NCI-H1105 (cell line): Measurements from ENCODE around the gene HOMER3.
A peak's percentile ranks its signal among the peaks of the same experiment; 100 is the strongest.
"Not testable (repeated sequence)": the region's sequence is repeated elsewhere in the genome, so short reads cannot be mapped to it uniquely, and the experiment has no call there.

Experiments used
- DNase-seq: peaks from one replicate; lab custom pipeline; 2025; lab: John Stamatoyannopoulos, UW

Gene HOMER3

DNA sequence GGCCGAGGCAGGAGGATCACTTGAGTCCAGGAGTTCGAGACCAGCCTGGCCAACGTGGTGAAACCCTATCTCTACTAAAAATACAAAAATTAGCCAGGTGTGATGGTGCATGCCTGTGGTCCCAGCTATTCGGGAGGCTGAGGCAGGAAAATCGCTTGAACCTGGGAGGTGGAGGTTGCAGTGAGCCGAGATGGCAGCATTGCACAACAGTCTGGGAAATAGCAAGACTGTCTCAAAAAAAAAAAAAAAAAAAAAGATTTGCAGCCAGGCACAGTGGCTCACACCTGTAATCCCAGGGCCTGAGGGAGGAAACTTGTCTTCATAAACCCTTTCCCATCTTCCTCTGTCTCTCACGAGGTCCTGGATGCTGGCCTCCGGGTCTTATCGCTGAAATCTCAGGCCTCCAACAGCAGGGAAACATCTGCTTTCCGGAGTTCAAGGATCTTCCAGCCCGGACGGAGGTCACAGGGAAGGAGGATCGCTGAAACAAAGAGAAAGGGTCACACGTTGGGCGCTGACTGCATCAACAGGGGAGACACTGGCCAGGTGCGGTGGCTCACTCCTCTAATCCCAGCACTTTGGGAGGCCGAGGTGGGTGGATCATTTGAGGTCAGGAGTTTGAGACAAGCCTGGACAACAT, 11.5 kb upstream of the HOMER3 start:
- DNase-seq = not testable (repeated sequence)

DNA sequence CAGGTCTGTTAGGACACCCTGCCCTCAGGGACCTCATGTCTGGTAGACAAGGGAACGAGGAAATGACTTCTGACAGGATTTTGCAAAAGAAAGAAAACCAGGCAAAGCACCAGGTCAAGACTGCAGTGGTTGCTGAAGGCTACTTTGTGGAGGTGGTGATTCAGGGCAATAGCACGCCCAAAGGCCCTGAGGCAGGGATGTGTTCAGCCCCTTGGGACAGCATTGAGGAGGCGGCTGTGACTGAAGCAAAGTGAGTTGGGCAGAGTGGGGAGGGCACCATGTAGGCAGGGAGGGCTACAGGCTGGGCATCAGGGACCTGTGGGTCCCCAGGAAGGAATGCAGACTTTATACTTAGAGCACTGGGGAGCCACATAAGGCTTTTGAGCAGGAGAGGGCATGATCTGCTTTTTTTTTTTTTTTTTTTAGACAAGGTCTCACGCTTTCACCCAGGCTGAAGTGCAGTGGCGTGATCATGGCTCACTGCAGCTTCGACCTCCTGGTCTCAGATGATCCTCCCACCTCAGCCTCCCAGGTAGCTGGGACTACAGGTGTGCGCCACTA, 10.8 kb upstream of the HOMER3 start:
- DNase-seq = no peak

DNA sequence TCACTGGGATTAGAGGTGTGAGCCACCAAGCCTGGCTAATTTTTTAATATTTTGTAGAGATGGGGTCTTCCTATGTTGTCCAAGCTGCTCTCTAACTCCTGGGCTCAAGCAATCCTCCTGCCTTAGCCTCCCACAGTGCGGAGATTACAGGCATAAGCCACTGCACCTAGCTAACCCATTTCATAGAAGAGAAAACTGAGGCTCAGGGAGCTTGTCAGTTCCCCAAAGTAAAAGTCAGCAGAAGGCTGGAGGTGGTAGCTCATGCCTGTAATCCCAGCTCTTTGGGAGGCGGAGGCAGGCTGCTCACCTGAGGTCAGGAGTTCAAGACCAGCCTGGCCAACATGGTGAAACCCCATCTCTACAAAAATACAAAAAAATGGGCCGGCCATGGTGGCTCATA, 8.8 kb upstream of the HOMER3 start:
- DNase-seq = no peak

DNA sequence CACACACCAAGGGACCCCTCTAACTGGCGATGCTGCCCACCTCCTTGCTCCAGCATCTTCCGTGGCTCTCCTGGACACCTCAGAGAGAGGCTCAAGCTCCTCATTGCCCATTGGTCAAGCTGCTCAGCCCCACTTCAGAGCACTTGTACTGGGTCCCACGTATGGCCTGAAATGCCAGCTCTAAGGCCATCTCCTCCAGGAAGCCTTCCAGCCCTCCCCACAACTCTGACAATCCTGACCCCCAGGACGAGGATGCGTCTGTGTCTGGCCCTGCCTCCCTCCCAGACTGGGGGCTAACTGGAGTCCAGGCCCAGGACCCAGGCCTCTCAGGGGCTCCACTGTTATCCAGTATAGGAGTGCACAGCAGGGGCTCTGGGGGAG, 7.9 kb upstream of the HOMER3 start:
- no peak for DNase-seq

DNA sequence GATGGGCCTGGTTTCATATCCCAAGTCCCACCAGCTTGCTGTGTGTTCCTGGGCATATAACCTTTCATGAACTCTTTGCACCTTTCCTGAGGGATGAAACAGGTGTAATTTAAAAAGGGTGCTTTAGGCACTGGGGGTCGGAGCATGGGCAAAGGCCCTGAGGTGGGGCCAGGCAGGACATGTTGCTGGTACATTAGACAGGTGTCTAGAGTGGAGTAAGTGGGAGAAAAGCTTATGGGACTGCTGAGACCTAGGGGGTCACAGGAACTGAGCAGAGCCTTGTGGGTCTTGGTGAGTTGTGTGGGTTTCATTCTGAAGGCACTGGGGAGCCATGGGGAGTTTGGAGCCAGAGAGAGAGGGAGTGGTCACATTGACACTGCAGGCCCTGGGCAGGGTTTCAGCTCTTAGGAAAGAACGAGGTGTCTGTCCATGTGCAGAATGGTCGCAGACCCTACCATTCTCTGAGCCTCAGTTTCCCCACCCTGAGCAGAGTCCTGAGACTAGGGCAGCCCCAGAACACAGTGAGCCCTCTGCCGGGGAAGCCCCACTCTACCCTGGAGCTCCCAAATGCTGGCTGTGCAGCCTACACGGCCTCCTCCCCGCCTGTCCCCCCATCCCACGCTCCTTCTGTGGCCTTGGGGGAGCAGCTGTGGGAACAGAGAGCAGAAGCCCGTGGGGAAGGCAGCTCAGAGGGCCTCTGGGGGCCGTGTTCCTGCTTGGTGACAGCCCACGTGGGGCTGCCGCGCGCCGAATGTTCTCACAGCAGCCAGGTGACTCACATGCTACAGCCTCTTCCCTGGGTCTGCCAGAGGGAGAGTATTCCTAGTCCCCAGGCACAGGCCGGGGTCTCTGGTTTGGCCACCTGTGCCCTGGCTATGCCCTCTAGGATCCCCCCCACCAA, 7.3 kb upstream of the HOMER3 start:
- DNase-seq = no peak

DNA sequence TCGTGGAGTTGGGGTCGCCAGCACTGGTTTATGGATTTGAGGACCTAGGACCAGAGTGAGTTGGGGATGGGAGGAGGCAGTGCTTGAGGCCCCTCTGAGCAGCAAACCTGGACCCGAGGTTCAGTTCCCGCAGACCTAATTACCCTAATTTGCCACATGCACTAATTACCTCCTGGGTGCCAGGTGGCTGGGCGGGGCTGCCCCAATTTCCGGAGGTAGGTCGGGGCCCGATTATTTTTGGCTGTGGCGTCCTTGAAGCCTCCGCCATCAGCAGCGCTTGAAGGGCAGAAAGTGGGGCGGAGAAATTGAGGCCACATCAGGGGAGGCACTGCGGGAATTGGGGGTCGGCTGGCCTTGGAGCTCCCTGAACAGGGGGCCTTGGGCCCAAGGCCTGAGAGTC, 5.9 kb upstream of the HOMER3 start:
- DNase-seq = peak; percentile 64

DNA sequence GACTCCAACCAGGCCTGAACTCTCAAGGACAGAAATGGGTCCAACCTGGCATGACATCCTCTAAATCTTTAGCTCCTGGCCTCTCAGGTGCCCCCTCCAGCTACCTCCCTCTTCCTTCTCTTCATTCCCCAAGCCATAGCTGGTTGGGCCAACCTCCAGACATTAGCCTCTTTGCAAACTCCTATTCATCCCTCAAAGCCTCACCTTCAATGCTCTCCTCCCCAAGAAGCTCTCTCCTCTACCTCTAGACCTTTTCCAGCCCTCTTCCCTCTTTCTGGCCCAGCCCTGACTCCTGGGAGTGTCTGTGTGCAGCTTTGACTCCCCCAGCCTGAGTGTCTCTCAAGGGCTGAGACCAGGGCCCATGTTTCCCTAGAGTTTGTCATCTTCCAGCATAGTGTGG, 5.3 kb upstream of the HOMER3 start:
- DNase-seq = no peak

DNA sequence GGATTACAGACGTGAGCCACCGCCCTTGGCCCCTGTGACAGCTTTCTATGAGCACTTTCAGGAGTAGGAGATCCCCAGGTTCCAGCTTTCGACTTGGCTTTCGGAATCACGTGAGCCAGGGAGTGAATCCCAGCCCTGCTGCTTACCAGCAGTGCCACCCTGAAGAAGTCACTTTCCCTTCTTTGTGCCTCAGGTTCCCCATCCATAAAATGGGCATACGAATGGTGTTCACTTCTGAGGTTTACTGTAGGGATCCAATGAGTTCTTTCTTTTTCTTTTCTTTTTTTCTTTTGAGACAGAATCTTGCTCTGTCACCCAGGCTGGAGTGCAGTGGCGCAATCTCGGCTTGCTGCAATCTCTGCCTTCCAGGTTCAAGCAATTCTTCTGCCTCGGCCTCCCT, 4.3 kb upstream of the HOMER3 start:
- no peak for DNase-seq

DNA sequence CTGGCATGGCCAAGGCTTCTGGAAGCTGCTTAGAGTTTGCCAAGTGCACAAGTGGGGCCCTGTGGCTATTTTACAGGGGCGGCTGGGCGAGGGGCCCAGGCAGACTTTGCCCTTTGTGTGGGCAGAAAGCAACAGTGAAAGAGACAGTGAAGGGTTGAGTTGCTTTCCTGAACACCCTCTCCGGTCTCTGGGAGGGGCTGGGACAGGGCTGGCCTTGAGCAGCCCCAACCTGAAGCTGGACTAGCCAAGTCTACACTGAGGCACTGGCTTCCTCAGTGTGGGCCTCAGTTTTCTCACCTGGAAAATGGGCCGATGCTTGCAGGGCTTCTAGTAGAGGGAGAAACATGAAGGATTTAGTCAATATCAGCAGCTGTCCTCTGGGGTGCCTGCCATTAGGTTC, 2.4 kb upstream of the HOMER3 start:
- no peak for DNase-seq

DNA sequence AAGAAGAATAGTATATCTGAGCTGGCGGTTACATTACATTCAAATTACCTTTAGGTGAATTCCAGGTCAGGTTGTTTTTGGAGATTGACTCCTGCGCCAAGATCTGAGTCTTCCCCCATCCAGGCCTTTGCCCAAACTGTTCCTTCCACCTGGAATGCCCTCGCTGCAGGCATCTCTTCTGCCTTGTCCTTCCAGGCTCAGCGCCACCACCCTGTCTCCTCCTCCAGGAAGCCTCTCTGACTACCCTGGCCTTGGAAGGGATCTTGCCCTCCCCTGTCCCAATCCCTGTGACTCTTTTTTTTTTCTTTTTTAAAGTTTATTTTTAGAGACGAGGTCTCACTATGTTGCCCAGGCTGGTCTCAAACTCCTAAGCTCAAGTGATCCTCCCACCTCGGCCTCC, 1.7 kb upstream of the HOMER3 start:
- DNase-seq = no peak

DNA sequence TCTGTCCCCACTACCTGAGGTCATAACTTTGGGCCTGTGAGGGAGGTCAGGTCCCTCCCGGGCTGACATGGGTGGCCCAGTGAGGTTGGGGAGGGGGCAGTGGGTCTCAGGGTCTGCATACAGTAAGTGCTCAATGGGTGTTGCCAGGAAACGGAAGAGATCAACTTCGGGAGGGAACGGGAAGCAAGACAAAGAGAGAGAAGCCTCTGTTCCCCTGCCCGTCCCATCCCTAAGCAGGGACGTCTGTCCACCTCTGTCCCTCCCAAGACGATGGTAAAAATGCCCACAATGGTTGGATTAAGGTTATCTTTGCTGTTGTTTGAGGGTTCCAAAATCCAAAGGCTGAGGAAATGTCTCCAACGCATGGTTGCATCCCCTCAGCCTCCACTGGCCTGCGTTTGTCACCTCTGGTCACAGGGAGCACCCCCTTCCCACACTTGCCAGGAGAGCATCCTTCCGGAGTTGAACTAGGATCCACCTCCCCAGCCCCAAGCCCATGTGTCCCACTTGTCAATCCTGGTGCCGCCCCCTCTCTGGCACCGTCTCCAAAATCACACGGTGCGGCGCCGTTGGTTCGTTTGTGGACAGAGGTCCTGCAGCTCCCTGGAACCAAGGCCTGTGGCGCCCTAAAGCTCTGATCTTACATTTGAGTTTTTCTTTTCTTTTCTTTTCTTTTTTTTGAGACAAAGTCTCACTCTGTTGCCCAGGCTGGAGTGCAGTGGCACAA, 774 bp upstream of the HOMER3 start:
- DNase-seq = no peak

DNA sequence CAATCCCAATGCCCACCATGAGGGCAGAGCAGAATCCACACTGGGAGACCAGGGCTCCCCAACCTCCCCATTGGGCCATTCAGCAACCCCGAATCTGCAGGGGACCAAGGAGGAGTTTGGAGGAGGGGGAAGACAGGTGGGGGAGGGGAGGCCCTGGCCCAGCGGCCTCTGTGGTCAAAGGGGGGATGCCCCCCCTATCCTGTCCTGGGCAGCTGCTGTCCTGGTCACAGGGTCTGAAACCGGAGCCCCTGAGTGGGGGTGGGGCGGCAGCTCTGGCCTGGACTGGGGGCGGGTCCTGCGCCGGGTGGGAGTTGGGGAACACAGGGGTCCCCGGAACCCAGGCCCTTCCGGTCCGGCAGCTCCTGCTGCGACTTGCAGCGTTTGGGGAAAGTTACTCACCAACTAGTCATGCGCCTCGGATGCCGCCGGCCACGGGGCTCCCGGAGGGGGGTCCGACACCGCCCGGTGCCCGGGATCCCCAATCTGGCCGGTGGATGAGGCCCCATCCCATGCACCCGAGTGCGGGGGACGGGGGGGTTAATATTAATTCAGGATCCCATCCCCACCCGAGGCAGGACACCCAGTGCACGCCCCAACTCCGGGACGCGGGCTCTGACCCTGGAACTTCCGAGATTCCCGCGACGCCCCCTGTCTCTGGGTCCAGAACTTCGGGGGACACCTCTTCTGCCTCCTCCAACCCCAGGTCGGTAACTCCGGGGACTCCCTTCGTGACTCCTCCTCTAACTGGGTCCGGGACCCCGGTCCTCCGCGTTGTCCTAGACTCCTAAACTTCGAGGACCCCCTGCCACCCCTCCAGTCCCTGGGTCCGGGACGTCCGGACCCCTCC, 872 bp downstream of the HOMER3 start:
- no peak for DNase-seq

DNA sequence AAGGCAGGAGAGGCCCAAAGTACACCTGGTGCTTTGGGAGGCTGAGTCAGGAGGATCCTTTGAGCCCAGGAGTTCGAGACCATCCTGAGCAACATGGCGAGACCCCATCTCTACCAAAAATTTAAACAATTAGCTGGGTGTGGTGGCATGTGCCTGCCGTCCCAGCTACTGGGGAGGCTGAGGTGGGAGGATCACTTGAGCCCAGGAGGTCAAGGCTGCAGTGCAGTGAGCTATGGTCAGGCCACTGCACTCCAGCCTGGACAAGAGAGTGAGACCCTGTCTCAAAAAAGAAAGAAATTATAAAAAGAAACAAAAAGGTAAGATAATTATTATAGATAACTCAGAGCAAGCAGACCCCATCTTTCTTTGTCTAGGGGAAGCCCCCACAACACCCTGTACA, 1.9 kb downstream of the HOMER3 start:
- DNase-seq = no peak

DNA sequence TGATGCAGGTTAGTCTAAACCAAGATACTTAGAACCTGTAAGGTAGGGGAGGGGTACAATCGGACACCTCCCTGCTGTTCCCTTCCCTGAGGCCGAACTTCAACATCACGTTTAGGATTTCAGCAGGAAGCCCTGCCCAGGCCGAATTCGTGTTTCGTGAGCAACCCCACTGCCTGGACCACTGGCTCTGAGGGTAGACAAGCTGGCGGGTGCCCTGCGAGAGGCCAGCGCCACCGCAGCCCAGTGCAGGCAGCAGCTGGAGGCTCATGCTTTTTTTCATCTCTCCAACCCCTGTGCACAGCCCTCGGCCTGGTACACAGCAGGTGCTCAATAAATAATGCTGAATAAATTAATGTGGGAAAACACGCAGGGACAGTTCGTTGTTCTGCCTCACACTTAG, 7.7 kb downstream of the HOMER3 start:
- DNase-seq = no peak

DNA sequence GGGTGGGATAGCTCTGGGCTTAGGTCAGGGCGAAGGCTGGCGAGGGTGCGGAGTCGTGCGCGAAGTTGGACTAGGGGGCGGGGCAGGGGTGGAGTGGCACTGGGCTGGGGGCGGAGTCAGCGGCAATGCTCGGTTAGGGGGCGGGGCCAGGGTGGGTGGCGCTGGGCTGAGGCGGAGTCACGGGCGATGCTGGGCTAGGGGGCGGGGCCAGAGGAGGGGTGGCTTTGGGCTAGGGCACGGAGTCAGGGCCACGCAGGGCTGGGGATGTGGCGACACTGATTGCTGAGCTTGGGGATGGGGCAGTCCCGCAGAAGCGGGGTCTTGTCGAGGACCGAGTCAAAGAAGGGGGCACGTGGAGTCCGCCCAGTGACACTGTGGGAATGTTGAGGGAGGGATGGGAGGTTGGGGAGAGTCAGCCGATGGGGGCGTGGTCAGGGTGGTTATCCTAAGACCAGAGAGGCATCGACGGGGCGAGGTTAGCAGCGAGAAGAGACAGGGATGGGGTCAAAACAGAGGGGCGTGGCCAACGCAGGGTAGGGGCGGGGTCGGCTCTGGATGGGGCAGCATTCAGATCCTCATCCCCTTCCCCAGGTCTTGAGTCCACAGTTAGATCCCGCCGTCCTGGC, 8.7 kb downstream of the HOMER3 start:
- no peak for DNase-seq

DNA sequence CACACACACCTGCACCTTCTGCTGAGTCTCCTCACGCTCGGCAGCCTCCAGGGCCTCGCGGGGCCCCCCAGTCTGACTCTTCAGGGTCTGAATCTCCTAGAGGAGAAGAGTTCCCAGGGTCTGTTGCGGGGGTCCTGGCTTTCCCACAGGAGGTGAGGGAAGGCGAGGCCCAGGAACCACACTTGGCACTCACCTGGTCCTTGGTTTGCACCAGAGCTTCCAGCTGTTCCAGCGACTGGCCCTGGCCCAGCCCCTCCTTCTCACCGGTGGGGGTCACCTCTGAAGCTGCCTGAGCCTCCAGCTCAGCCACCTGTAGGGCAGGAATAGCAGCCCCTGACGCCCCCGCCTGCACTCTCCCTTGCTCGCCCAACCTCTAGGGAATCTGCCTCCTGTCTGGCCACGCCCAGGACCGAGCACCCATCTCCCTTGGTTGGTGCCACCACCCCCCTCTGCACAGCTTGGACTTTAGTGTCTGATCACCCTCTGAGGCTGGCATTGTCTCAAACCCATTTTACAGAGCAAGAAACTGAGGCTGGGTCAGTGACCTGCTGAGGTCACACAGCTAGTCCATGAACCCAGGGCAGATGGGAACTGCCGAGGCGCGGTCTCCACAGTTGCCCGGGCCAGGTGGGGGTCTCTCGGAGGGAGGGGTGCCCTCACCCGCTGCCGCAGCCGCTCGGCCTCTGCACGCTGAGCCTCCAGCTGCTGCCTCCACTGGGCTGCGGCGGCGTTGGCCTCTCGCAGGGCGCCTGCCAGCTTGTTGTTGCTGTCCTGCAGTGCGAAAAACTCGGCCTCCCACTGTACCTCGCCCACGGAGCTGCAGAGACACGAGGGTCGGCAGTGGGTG, 9.5 kb downstream of the HOMER3 start:
- DNase-seq = no peak

DNA sequence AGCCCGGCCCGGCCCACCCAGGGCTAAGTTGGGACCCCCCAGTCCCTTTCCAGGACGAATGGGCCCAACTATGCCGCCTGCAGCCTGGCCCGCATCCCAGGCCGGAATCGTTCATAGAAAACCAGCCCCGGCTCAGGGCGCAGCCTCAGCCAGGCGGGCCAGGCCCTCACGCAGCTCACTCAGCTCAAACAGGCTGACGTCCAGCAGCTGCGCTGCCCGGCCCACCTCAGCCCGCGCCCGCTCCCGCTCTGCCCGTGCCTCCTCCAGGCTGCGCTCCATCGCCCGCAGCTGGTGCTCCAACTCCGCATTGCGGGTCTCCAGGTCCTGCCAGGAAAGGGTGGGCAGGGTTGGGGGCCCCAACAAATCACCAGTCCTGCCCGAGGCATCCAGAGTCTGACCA, 11.7 kb downstream of the HOMER3 start:
- no peak for DNase-seq

DNA sequence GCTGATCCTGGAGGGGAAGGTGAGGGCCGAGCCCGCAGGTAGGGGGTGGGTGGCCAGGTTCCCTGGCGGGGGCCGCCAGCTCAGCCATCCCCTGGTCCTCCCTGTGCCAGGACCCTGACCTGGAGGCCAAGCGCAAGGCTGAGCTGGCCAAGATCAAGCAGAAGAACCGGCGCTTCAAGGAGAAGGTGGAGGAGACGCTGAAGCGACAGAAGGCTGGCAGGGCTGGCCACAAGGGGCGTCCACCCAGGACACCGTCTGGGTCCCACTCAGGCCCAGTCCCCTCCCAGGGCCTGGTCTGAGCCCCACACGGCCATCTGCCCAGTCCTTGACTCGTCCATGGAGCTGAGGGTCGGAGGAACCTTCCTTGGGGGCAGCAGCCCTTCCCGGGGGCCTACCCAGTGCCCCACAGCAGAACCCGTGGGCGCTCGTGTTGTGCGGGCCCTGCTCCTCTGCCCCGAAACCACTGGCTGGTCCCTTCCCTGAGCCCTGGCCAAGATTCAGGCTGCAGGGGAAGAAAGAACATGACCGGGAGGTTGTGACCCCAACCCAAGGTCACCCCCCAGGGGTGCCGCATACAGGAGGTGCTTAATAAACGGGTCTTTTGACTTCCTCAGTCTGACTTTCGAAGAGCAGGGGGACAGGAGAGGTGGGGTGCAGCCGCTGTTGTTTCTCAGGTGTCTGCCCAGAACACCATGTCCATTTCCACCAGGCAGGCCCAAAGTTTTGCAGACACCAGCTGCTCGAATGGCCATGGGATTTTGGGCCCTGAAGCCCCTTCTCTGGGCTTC, 12.8 kb downstream of the HOMER3 start:
- no peak for DNase-seq

DNA sequence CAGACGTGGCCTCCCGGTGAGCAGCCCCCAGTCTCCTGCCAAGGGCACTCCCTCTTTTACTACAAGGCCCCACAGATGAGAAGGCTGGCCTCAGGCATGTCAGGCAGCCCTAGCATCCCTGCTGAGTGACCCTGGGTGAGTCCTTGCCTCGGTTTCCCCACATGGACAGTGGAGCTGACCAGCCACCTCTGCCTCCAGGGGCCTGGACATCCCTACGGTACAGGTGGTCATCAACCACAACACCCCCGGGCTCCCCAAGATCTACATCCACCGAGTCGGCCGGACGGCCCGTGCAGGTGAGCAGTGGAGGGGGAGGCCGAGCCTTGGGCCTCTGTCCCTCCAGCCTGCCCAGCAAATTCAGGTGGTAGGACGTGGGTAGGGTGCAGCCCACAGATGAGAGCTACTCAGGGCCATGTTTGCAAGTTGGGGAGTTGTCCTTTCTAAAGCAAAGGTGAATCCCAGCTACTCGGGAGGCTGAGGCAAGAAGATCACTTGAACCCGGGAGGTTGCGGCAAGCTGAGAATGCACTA, 16.3 kb downstream of the HOMER3 start:
- no peak for DNase-seq
